ENCODE measurements around the gene PRRT3. TPM values are rescaled to one million over a fixed set of nuclear protein-coding genes. Genes with fewer than 3 reads are reported as not detected.

The PRRT3 gene
- polyA plus RNA-seq (ENCODE audit: insufficient read length in 4 of 4), result 1 to 10 TPM; 2.9 to 6.6 (median 4.6) TPM

- DNase-seq (ENCODE audit: low read depth in 4 of 4, low spot score in 2 of 4), result peak in 2 of 4 donors; percentile 19 to 37
Measured at GRCh38 chr3:9951962-9952805, at the start of gene PRRT3. Gene PRRT3, minus strand, starts transcription at chr3:9952408. Its CDS starts 2,293 bp downstream, at chr3:9950115.

DNA sequence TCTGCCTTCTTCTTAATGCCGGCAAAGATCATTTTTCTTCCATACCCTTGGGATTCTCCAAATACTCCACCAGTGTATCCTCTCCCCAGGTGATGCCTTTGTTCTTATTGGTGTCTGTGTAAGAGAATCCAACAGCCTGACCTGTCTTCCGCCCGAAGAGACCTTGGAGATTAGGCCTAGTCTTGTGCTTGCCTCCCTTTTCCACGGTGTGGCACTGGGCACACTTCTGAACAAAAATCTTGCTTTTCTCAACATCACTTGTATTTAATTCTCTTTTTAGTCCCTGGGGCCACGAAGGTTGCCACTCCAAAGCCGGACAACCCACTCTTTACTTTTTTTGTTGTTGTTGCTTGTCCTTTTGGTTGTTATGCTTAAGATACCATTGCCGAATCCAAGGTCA, 48.5 kb upstream of the PRRT3 start:
- no peak for DNase-seq (ENCODE audit: low read depth in 4 of 4, low spot score in 2 of 4)

DNA sequence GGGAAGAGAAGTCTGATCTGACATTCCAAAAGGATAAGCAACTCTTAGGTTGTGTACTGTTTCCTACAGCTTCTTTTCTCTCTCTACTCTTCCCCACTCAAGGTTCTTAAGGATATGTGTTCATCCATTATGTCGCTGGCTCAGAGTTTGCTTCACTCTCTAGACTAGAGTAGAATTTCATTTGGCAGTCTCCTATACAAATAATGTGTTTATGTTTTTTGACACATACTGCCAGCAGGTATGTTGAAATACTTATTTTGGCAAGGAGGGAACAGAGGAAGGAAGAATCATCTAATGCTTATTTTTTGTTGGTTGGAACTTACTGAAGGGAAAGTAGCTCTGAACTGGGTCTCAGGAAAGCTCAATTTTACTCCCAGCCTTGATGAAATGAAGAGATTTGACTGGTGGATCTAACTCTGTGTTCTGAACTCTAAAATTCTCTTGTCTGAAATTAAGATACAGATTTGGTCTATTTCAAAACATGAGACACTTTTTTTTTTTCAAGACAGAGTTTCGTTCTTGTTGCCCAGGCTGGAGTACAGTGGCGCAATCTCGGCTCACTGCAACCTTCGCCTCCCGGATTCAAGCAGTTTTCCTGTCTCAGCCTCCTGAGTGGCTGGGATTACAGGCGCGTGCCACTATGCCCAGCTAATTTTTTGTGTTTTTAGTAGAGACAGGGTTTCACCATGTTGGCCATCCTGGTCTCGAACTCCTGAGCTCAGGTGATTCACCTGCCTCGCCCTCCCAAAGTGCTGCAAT, 42.1 kb upstream of the PRRT3 start:
- DNase-seq (ENCODE audit: low read depth in 4 of 4, low spot score in 2 of 4), result no peak

DNA sequence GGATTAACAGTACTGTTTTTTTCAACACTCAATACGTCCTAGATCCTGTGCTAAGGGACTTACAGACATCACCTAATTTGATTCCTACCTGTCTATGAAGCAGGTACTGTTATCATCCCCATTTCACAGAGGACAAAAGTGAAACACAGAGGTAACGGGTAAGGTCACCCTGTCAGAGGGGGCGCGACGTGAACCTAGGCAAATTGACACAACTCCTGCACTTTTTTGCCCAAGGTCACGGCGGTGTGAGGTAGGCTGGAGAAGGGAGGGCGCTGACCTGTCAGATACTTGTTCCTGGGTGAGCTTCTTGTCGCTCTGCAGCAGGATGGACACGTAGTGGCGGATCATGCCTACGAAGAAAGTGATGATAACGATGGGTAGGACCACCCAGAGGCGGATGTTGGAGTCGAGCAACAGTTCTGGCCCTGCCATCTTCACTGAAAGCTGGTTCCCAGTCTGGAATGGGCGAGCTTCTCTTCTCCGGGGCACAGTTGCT, 34.1 kb upstream of the PRRT3 start:
- DNase-seq (ENCODE audit: low read depth in 4 of 4, low spot score in 2 of 4), result no peak

DNA sequence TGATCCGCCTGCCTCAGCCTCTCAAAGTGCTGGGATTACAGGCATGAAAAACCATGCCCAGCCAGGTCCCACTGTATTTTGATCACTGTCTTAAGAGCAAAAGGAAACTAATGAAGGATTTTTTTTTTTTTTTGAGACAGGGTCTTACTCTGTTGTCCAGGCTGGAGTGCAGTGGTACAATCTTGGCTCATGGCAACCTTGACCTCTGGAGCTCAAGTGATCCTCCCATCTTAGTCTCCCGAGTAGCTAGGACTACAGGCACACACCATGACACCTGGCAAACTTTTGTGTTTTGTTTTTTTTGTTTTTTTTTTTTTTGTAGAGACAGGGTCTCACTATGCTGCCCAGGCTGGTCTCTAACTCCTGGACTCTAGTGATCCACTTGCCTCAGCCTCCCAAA, 28.0 kb upstream of the PRRT3 start:
- no peak for DNase-seq (ENCODE audit: low read depth in 4 of 4, low spot score in 2 of 4)

- DNase-seq (ENCODE audit: low read depth in 4 of 4, low spot score in 2 of 4), result no peak
Measured at GRCh38 chr3:9978710-9979305, 26.6 kb upstream of the PRRT3 start.

DNA sequence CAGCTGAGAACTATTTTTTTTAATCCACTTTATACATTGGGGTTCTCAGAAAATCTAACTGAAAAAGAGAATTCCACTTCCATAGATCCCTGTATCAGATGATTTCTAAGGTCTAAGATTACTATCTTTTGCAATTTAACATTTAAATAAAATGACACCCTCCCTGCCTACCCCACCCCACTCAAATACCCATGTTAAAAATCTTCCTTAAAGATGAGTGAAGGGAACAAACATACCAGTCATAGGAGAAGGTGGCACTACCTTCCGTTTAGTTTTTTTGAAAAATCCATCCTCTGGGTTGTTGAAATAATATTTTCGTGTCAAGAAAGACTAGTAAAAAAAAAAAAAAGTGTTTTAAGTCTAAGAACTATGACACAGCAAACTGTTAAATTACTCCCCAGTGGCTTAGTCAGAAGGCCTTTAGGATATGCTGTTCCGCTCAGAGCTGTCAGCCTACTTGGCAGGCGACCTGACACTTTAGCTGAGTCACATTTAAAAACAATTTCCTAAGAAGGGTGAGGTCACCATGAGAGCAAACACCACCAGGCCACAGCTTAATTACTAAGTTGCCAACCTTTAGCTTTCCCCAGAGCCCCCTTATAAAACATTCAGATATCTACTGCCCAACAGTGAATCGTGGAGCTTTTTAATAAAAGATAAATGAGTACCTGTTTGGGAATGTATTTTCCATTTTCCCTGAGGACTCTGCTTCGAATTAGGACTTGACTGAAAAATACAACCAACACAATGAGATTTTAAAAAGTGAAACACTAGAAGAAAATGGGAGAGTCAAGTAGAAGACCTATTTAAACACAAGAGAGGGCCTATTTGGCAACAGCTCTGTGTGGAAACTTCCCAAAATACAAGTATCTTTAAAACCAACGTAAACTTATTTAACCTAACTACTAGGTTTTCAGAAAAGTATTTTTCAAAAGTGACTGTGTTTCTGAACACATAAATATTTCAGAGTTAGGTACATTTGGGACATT, 24.8 kb upstream of the PRRT3 start:
- DNase-seq (ENCODE audit: low read depth in 4 of 4, low spot score in 2 of 4), result no peak

DNA sequence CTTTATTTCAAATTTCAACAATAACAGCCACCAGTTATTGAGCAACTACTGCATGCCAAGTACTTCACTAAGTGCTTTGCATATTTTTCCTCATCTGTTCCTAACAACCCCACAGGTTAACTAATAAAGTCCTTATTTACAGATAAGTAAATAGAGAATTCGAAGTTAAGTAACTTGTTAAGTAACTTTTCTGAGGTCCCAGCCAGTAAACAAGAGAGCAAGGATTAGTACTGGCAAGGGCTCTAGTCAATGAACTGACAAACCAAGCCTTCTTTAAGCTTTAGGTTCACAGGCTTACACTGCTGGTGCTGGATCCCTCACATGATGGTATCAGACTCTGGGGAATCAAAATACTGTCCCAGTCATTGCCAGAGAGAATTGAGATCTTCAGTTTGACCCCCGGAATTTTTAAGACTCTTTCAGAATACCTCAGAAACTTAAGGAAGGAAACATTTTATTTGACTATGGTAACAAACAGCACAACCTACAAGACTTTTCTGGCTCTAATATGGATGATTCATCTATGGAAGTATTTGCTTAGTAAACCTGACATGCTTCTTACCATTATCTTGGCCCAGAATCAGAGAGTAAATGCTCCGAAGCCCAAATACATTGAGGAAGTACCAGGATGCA, 17.9 kb upstream of the PRRT3 start:
- no peak for DNase-seq (ENCODE audit: low read depth in 4 of 4, low spot score in 2 of 4)

- no peak for DNase-seq (ENCODE audit: low read depth in 4 of 4, low spot score in 2 of 4)
Measured at GRCh38 chr3:9969632-9970019, 17.4 kb upstream of the PRRT3 start.

GRCh38 chr3:9966841-9967240, 14.6 kb upstream of the PRRT3 start:
- no peak for DNase-seq (ENCODE audit: low read depth in 4 of 4, low spot score in 2 of 4)

DNA sequence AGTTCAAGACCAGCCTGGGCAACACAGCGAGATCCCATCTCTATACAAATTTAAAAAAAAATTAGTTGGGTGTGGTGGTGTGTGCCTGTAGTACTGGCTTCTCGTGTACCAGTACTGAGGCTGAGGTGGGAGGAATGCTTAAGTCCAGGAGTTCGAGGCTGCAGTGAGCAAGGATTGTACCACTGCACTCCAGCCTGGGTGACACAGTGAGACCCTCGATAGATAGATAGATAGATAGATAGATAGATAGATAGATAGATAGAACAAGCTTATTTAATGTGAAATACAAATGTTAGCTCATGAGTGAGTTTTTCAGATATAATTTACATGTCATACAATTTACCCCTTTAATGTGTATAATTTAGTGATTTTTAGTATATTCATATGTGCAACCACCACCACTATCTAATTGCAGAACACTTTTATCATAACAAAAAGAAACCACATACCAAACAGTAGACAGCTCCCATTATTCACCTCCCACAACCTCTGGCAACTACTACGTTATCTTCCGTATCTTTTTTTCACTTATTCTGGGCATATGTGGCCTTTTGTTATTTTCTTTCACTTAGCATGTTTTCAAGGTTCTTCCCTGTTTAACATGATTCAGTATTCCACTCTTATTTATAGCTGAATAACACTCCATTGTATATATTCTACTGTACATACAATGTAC, 13.1 kb upstream of the PRRT3 start:
- DNase-seq (ENCODE audit: low read depth in 4 of 4, low spot score in 2 of 4), result no peak

- no peak for DNase-seq (ENCODE audit: low read depth in 4 of 4, low spot score in 2 of 4)
Measured at GRCh38 chr3:9957214-9957613, 5.0 kb upstream of the PRRT3 start.

DNA sequence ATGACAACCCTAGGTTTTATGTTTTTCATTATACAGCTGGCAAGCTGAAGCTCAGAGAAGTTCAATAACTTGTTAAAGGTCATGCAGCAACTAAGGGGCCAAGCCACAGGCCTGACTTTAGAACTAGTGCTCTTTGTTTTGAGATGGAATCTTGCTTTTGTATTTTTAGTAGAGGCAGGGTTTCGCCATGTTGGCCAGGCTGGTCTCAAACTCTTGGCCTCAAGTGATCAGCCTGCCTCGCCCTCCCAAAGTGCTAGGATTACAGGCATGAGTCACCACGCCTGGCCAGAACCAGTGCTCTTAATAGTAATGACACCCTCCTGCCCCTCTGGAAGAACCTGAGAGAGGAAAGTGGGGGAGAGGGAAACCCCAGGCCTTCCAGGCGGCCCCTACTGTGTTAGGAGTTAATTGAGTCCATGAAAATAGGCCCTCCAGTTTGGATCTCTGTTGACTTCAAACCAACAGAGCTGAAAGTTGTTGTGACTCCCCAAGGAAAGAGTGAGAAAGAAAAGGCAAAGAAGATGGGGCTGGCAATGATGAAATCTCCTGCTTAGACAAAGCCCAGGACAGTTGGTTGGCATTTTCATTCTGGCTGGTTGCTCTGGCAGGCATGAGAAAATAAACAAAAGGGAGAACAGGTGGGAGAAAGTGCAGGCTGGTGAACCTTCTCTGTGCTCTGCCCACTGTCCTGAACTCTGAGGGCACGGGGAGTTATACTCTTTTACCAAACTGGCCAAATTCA, 3.6 kb upstream of the PRRT3 start:
- no peak for DNase-seq (ENCODE audit: low read depth in 4 of 4, low spot score in 2 of 4)

- peak in 2 of 4 donors; percentile 37 to 54 for DNase-seq (ENCODE audit: low read depth in 4 of 4, low spot score in 2 of 4)
Measured at GRCh38 chr3:9955067-9955502, 2.9 kb upstream of the PRRT3 start.

DNA sequence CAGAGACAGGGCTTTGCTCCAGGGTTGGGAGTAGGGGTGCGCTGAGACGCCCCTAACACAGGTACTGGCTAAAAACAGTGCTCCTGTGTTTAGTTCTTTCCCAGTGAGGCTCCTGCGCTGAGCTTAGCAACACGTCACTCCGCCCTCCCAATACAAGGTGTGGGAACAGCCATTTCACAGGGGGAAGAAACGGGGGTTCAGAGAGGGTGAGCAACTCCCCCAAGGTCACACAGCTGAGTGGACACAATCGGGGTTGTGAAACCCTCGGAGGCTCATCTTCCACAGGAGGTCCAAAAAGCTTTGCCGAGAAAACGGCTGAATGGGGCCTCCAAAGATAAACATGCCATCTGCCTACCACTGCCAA, 628 bp downstream of the PRRT3 start:
- no peak for DNase-seq (ENCODE audit: low read depth in 4 of 4, low spot score in 2 of 4)

DNA sequence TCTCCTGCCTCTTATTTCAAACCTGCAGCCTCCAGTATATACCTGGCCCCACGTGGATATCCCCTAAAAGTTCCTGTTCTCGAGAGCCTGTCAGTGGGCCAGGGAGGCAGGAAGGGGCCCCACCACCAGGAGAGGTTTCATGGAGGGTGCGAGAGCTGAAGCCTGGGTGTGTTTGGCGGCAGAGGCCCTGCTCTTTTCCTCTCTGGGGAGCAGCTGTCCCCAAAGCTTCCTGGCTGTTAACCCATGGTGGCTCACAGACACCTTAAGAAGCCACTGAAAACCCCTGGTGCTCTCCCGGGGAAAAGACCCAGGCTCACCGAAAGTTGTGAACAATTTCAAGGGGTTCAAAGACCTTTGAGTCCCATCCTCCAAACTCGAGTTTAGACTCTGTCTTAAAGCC, 1.1 kb downstream of the PRRT3 start:
- DNase-seq (ENCODE audit: low read depth in 4 of 4, low spot score in 2 of 4), result no peak

GRCh38 chr3:9949626-9950025, 2.6 kb downstream of the PRRT3 start:
- no peak for DNase-seq (ENCODE audit: low read depth in 4 of 4, low spot score in 2 of 4)

GRCh38 chr3:9949115-9949514, 3.1 kb downstream of the PRRT3 start:
- no peak for DNase-seq (ENCODE audit: low read depth in 4 of 4, low spot score in 2 of 4)
